Suprapubic skin (tissue), 4 donors: ENCODE measurements around the gene METRNL. TPM values are rescaled to one million over a fixed set of nuclear protein-coding genes. Genes with fewer than 3 reads are reported as not detected.
A peak's percentile ranks its signal among the peaks of the same experiment; 100 is the strongest.

Experiments used
- DNase-seq, 2 donors: peaks; one replicate each; pipeline ENCODE4 v3.0.0-alpha.2; 2019; ENCODE audit warnings: low spot score in 2 of 2
- H3K27ac ChIP-seq: fragments of 200-600 bp; sonication (generic); one replicate; pipeline ENCODE4 v1.5.1; 2019
- H3K27me3 ChIP-seq: fragments of 200-600 bp; sonication (generic); one replicate; pipeline ENCODE4 v1.5.1; 2019
- H3K36me3 ChIP-seq: fragments of 200-600 bp; sonication (generic); one replicate; pipeline ENCODE4 v1.5.1; 2019
- H3K4me1 ChIP-seq: fragments of 200-600 bp; sonication (generic); one replicate; pipeline ENCODE4 v1.5.1; 2019
- H3K4me3 ChIP-seq: fragments of 200-600 bp; sonication (generic); one replicate; pipeline ENCODE4 v1.5.1; 2019; ENCODE audit warnings: mild to moderate bottlenecking
- H3K9me3 ChIP-seq: fragments of 200-600 bp; sonication (generic); one replicate; pipeline ENCODE4 v1.5.1; 2019
- EP300 ChIP-seq: sonication (generic); formaldehyde crosslinking; IDR thresholded peaks from one replicate; pipeline ENCODE4 v1.6.1; 2017; ENCODE audit warnings: antibody characterized with exemption
- POLR2A ChIP-seq, 2 donors: fragments of 450-650 bp; IDR thresholded peaks; one replicate each; pipeline ENCODE4 v1.6.1; 2017; ENCODE audit warnings: antibody characterized with exemption in 2 of 2, mild to moderate bottlenecking in 2 of 2, moderate library complexity in 2 of 2
- POLR2AphosphoS5 ChIP-seq, 3 donors: sonication (generic); formaldehyde crosslinking; IDR thresholded peaks; one replicate each; pipeline ENCODE4 v1.6.1; 2017; ENCODE audit warnings: antibody characterized with exemption in 3 of 3
- WGBS: methylation state at CpG from one replicate; pipeline ENCODE4 v1.1.5; 2018; 5-methylcytosine and 5-hydroxymethylcytosine counted together
- total RNA-seq, 4 donors: library from RNA; depleted of rRNA; stranded (reverse); fragments of >200 nt; gene quantifications; one replicate each; pipeline ENCODE4 v1.1.0, GENCODE V29; 2016
- TF ChIP-seq, protein P1 (sequence below), 2 donors: fragments of 200-600 bp in 1 of 2; fragments of 450-650 bp in 1 of 2; sonication (generic) in 1 of 2; IDR thresholded peaks; one replicate each; pipeline ENCODE4 v1.5.1; 2016 to 2019; ENCODE audit warnings: antibody characterized with exemption in 2 of 2, mild to moderate bottlenecking in 1 of 2, moderate library complexity in 1 of 2

Gene METRNL
- total RNA-seq, 4 donors from 2014 or later: 59.1 to 222 (median 155) TPM

DNA sequence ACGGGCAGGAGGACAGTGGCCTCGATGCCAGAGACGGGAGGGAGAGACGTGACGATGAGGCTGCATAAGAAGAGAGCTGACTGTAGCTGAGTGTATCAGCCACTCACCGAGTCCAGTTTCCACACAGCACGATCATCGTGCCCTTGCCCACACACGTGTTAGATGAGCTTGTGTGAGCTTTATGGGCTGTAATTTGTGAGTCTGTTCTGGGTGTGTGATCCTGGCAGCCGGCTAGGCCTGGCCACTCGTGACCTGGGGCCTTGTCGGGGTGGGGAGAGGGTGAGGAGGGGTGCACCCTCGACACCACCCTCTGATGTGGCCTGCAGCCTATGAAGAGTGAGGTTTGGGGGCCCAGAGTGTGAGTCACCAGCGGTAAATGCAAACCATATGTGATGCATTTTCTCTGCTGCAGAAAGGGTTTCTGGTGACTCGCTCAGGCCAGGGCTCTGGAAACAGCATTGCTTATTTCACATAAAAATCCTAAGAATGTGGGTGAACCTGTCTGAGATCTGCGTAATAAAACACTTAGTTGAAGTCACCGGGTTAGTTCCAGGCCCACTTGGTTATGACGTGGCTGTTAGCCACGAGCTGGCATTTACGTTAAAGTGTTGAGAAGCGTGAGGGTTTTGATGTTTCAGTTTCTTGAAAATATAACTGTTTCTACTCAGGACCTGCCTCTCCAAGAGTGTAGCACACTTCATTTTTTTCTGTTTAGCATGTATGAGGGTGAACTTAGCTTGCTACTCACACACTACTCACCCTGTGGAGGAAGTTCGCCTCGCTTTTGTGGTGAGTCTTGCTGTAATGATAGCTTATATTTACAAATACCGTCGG lies 4.2 kb downstream of the METRNL start:
- Histone ChIP-seq H3K9me3 (no peaks in the 10 kb centered on the region), H3K27ac (peak overlapping the region; percentile 92), H3K4me3 (peak overlapping the region; percentile 95), H3K27me3 (no peaks in the 10 kb centered on the region), H3K36me3 (peaks cover 21% of the 10 kb centered on the region), H3K4me1 (peaks cover 81% of the 10 kb centered on the region)
- TF ChIP-seq EP300: no peak
- peak in 2 of 3 donors; percentile 3 to 78 for TF ChIP-seq POLR2AphosphoS5 (IDR thresholded peaks at IDR 0.05)
- TF ChIP-seq, protein P1, sequence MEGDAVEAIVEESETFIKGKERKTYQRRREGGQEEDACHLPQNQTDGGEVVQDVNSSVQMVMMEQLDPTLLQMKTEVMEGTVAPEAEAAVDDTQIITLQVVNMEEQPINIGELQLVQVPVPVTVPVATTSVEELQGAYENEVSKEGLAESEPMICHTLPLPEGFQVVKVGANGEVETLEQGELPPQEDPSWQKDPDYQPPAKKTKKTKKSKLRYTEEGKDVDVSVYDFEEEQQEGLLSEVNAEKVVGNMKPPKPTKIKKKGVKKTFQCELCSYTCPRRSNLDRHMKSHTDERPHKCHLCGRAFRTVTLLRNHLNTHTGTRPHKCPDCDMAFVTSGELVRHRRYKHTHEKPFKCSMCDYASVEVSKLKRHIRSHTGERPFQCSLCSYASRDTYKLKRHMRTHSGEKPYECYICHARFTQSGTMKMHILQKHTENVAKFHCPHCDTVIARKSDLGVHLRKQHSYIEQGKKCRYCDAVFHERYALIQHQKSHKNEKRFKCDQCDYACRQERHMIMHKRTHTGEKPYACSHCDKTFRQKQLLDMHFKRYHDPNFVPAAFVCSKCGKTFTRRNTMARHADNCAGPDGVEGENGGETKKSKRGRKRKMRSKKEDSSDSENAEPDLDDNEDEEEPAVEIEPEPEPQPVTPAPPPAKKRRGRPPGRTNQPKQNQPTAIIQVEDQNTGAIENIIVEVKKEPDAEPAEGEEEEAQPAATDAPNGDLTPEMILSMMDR (IDR thresholded peaks at IDR 0.05): no peak
- TF ChIP-seq POLR2A (IDR thresholded peaks at IDR 0.05): peak in 1 of 2 donors; percentile 4
- peak in 1 of 2 donors; percentile 93 for DNase-seq
- WGBS: 43% methylated on average over 25 of the region's 25 CpGs

GRCh38 chr17:83084214-83084613 lies 4.8 kb downstream of the METRNL start:
- H3K27ac ChIP-seq: peak overlapping the region; percentile 92
- peaks cover 21% of the 10 kb centered on the region for H3K36me3 ChIP-seq
- H3K9me3 ChIP-seq: no peaks in the 10 kb centered on the region
- peak overlapping the region; percentile 15 for H3K4me3 ChIP-seq
- 44% methylated on average over 6 of the region's 9 CpGs for WGBS
- TF ChIP-seq POLR2AphosphoS5 (IDR thresholded peaks at IDR 0.05) (no peak), POLR2A (IDR thresholded peaks at IDR 0.05) (no peak), EP300 (no peak)
- TF ChIP-seq, protein P1 (IDR thresholded peaks at IDR 0.05): no peak
- DNase-seq: no peak
- H3K27me3 ChIP-seq: no peaks in the 10 kb centered on the region
- H3K4me1 ChIP-seq: peaks cover 84% of the 10 kb centered on the region

- Histone ChIP-seq H3K4me1 (peaks cover 88% of the 10 kb centered on the region), H3K36me3 (peaks cover 21% of the 10 kb centered on the region), H3K4me3 (peak overlapping the region; percentile 15), H3K9me3 (no peaks in the 10 kb centered on the region), H3K27me3 (no peaks in the 10 kb centered on the region), H3K27ac (peak overlapping the region; percentile 92)
- WGBS: 79% methylated on average over 11 of the region's 27 CpGs
- DNase-seq: no peak
- TF ChIP-seq EP300 (no peak), POLR2A (IDR thresholded peaks at IDR 0.05) (no peak)
These were observed 5.2 kb downstream of the METRNL start for GRCh38 chr17:83084621-83085056.

GRCh38 chr17:83085103-83085502 lies 5.7 kb downstream of the METRNL start:
- Histone ChIP-seq H3K9me3 (no peaks in the 10 kb centered on the region), H3K27me3 (no peaks in the 10 kb centered on the region), H3K36me3 (peaks cover 21% of the 10 kb centered on the region), H3K4me1 (peaks cover 92% of the 10 kb centered on the region), H3K4me3 (peak overlapping the region; percentile 15), H3K27ac (peak overlapping the region; percentile 92)
- no CpG with 5 or more reads among the region's 22 CpGs for WGBS
- TF ChIP-seq POLR2AphosphoS5 (IDR thresholded peaks at IDR 0.05): no peak
- TF ChIP-seq POLR2A (IDR thresholded peaks at IDR 0.05): no peak
- TF ChIP-seq, protein P1 (IDR thresholded peaks at IDR 0.05): no peak
- TF ChIP-seq EP300: no peak
- no peak for DNase-seq

DNA sequence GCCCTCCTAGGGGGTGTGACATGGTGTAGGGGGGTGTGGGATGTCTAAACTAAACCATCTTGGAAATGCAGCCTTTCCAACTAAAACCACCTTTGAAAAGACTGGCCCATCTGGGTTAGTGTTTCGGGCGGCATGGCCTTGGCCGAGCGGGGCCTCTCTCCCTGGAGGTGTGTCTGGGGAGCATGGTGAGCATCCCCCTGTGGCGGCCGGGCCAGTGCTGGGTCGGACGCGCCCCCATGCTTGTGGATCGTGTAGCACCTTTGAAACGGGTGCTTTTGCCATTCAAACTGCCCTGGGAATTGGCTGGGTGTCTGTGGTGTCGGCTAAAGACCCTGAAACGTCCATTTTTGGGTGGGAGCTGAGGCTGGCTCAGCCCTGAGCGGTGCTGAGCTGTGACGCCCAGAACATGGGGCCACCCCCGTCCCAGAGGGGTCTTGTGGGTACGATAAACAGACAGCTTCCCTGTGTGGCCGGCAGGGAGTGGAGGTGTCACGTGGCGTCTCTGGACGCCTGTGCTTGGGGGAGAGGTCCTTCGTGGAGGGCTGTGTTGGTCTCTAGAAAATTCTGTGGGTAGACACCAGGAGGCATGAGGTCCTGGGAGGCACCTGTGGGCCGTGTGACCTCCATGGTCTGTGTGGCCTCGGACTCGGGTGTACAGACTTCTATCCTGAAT lies 6.3 kb downstream of the METRNL start:
- TF ChIP-seq POLR2A (IDR thresholded peaks at IDR 0.05): no peak
- TF ChIP-seq EP300: no peak
- no peak for TF ChIP-seq POLR2AphosphoS5 (IDR thresholded peaks at IDR 0.05)
- TF ChIP-seq, protein P1 (IDR thresholded peaks at IDR 0.05): no peak
- Histone ChIP-seq H3K4me1 (peaks cover 95% of the 10 kb centered on the region), H3K4me3 (no peak overlapping the region), H3K27ac (peak overlapping the region; percentile 92), H3K9me3 (no peaks in the 10 kb centered on the region), H3K27me3 (no peaks in the 10 kb centered on the region), H3K36me3 (peaks cover 21% of the 10 kb centered on the region)
- no peak for DNase-seq
- WGBS: 59% methylated on average over 13 of the region's 25 CpGs
